HepG2 (cell line): ENCODE measurements around the gene IL24. TPM values are rescaled to one million over a fixed set of nuclear protein-coding genes. Genes with fewer than 3 reads are reported as not detected.

ENCODE experiments used
- ATAC-seq: fragments of 200-7000 bp; cut with Tn5 transposase; 3 replicates; pipeline ENCODE4 v1.9.1; 2020; ENCODE audit warnings: mild to moderate bottlenecking, moderate library complexity
- BruUV-seq: library from RNA; stranded (reverse); fragments of 400-500 nt; replicated peaks from 2 replicates; lab custom pipeline; 2021; lab: Mats Ljungman, UMichigan
- CTCF ChIA-PET: fragments of 300-600 bp; formaldehyde crosslinking; extraction: SDS; loops from one replicate; lab custom pipeline; 2021; ENCODE audit warnings: low total read pairs, inconsistent platforms, low intra/inter-chr PET ratio; lab: Yijun Ruan, JAX
- POLR2A ChIA-PET: fragments of 350-600 bp; sonication (Branson Sonifier 250); formaldehyde crosslinking; loops from one replicate; lab custom pipeline; 2020; ENCODE audit warnings: antibody characterized with exemption, inconsistent platforms; lab: Yijun Ruan, JAX
- DNase-seq: peaks from one replicate; pipeline ENCODE4 v3.0.0-alpha.2; 2015; ENCODE audit warnings: low spot score
- FAIRE-seq: peaks from 3 replicates; lab custom pipeline; 2011; peaks lifted over from hg19 to GRCh38; lab: Jason Lieb, UNC
- H2AFZ ChIP-seq: one replicate; pipeline ENCODE4 v1.6.1; 2011; ENCODE audit warnings: low read length, inconsistent platforms
- H3K27ac ChIP-seq: fragments of 300-600 bp; 3 replicates; pipeline ENCODE4 v1.8.0; 2011; ENCODE audit warnings: mixed run types, mild to moderate bottlenecking, mixed read lengths, low read length, inconsistent platforms; ENCODE audit not compliant: insufficient read depth; ENCODE audit errors: extremely low read length
- H3K27me3 ChIP-seq, 2 experiments: fragments of 200-600 bp in 1 of 2; 2 replicates in 1 of 2; 3 replicates in 1 of 2; pipeline versions ENCODE4 v1.6.0 to v1.8.0; 2011; ENCODE audit warnings: low read length in 2 of 2, mild to moderate bottlenecking in 2 of 2, moderate library complexity in 2 of 2, inconsistent platforms in 1 of 2; ENCODE audit not compliant: insufficient read depth in 2 of 2, control insufficient read depth in 1 of 2
- H3K36me3 ChIP-seq, 2 experiments: fragments of 200-600 bp in 1 of 2; replicated peaks in 1 of 2; 2 replicates in 1 of 2; 3 replicates in 1 of 2; pipeline versions ENCODE4 v1.5.1 to v1.8.0; 2011; ENCODE audit warnings: low read length in 2 of 2, inconsistent platforms in 1 of 2; ENCODE audit not compliant: insufficient read depth in 2 of 2, control insufficient read depth in 1 of 2
- H3K4me1 ChIP-seq: 2 replicates; pipeline ENCODE4 v1.5.1; 2012; ENCODE audit warnings: low read length, inconsistent platforms; ENCODE audit not compliant: insufficient read depth
- H3K4me2 ChIP-seq: 2 replicates; pipeline ENCODE4 v1.6.0; 2011; ENCODE audit warnings: low read depth, low read length, inconsistent platforms
- H3K4me3 ChIP-seq, 3 experiments: fragments of 200-600 bp in 1 of 3; sonication (generic), shearing (Covaris generic) in 1 of 3; replicated peaks in 1 of 3; 2 replicates each; pipeline ENCODE4 v1.5.1; 2011 to 2016; ENCODE audit warnings: low read length in 3 of 3, inconsistent platforms in 2 of 3, low read depth in 2 of 3, mild to moderate bottlenecking in 2 of 3, control low read depth in 1 of 3, mixed read lengths in 1 of 3; ENCODE audit not compliant: insufficient read depth in 1 of 3
- H3K79me2 ChIP-seq: one replicate; pipeline ENCODE4 v1.6.1; 2011; ENCODE audit warnings: low read length, inconsistent platforms; ENCODE audit not compliant: insufficient read depth
- H3K9ac ChIP-seq: 2 replicates; pipeline ENCODE4 v1.6.0; 2011; ENCODE audit warnings: mild to moderate bottlenecking, low read depth, low read length, inconsistent platforms; ENCODE audit not compliant: insufficient read depth
- H3K9me3 ChIP-seq: 2 replicates; pipeline ENCODE4 v1.5.1; 2012; ENCODE audit warnings: mild to moderate bottlenecking, low read length
- H4K20me1 ChIP-seq: 2 replicates; pipeline ENCODE4 v1.6.0; 2011; ENCODE audit warnings: inconsistent platforms, mild to moderate bottlenecking, low read length, moderate library complexity; ENCODE audit not compliant: insufficient read depth
- AKNA ChIP-seq: sonication (generic); formaldehyde crosslinking; IDR thresholded peaks from 2 replicates; pipeline ENCODE4 v1.4.0; 2020; ENCODE audit warnings: missing genetic modification reagents, borderline replicate concordance
- ARNT2 ChIP-seq: sonication (generic); formaldehyde crosslinking; IDR thresholded peaks from 2 replicates; pipeline ENCODE4 v1.8.0; 2022; ENCODE audit warnings: mild to moderate bottlenecking, low read depth, missing genetic modification reagents, moderate library complexity
- FOXM1 ChIP-seq: sonication (generic); formaldehyde crosslinking; IDR thresholded peaks from 2 replicates; pipeline ENCODE4 v1.5.0; 2020; ENCODE audit warnings: missing genetic modification reagents
- IKZF1 ChIP-seq: fragments of 450-650 bp; IDR thresholded peaks from 2 replicates; pipeline ENCODE4 v1.7.1; 2016
- KAT7 ChIP-seq: IDR thresholded peaks from 2 replicates; pipeline ENCODE4 v1.6.1; 2018; ENCODE audit warnings: borderline replicate concordance, missing compliant biosample characterization
- KLF9 ChIP-seq: IDR thresholded peaks from 2 replicates; pipeline ENCODE4 v1.6.1; 2016; ENCODE audit warnings: low read depth
- LCORL ChIP-seq, 2 experiments: fragments of 450-650 bp in 1 of 2; sonication (generic) in 1 of 2; formaldehyde crosslinking in 1 of 2; IDR thresholded peaks; 2 replicates each; pipeline versions ENCODE4 v1.5.0 to v1.6.1; 2017 to 2020; ENCODE audit warnings: antibody characterized with exemption in 1 of 2, missing genetic modification reagents in 1 of 2
- NRL ChIP-seq: sonication (generic); formaldehyde crosslinking; IDR thresholded peaks from 2 replicates; pipeline ENCODE4 v1.5.0; 2020; ENCODE audit warnings: missing genetic modification reagents, mild to moderate bottlenecking, moderate library complexity, borderline replicate concordance
- RNF2 ChIP-seq: fragments of 450-650 bp; conservative IDR thresholded peaks from 2 replicates; pipeline ENCODE4 v1.6.1; 2016; ENCODE audit warnings: low read depth
- RXRB ChIP-seq: IDR thresholded peaks from 2 replicates; pipeline ENCODE4 v1.6.1; 2016; ENCODE audit warnings: borderline replicate concordance, missing genetic modification reagents, missing compliant biosample characterization
- TCF12 ChIP-seq, 2 experiments: fragments of 450-650 bp in 1 of 2; sonication (generic) in 1 of 2; formaldehyde crosslinking in 1 of 2; IDR thresholded peaks; 2 replicates each; pipeline versions ENCODE4 v1.6.1 to v1.8.0; 2017 to 2022; ENCODE audit warnings: antibody characterized with exemption in 1 of 2, mild to moderate bottlenecking in 1 of 2, missing genetic modification reagents in 1 of 2, moderate library complexity in 1 of 2
- ZC3H4 ChIP-seq: sonication (generic); formaldehyde crosslinking; IDR thresholded peaks from 2 replicates; pipeline ENCODE4 v1.4.0; 2020; ENCODE audit warnings: missing genetic modification reagents, borderline replicate concordance
- ZNF24 ChIP-seq: fragments of 450-650 bp; IDR thresholded peaks from 2 replicates; pipeline ENCODE4 v1.6.1; 2017; ENCODE audit warnings: antibody characterized with exemption, mild to moderate bottlenecking
- ZNF564 ChIP-seq: sonication (generic); formaldehyde crosslinking; IDR thresholded peaks from 2 replicates; pipeline ENCODE4 v1.8.1; 2023; ENCODE audit warnings: mild to moderate bottlenecking, missing genetic modification reagents
- ZNF644 ChIP-seq: IDR thresholded peaks from 2 replicates; pipeline ENCODE4 v1.6.1; 2016; ENCODE audit warnings: low read depth
- WGBS: methylation state at CpG from one replicate; pipeline ENCODE4 v1.1.6; 2017; ENCODE audit warnings: low lambda C conversion rate; 5-methylcytosine and 5-hydroxymethylcytosine counted together
- in situ Hi-C: cut with HindIII; loops from 2 replicates; pipeline ENCODE4 v1.10.0; 2017; ENCODE audit warnings: low pct_unique_long_range_greater_than_20kb; ENCODE audit not compliant: extremely low pct_ligation_motif_present
- intact Hi-C: fragments of 100-400 bp; cut with micrococcal nuclease; formaldehyde crosslinking; loops from one replicate; pipeline ENCODE4 v1.10.0; 2022; ENCODE audit not compliant: unreplicated experiment
- polyA plus RNA-seq, 8 experiments: library from polyadenylated mRNA; depleted of rRNA in 3 of 8; stranded (reverse) in 7 of 8; unstranded in 1 of 8; fragments of >200 nt; fragmentation: Illumina TruSeq in 4 of 8; extraction: Trizol in 4 of 8; gene quantifications; 2 replicates each; pipeline versions ENCODE4 v1.2.1 to v1.2.3, GENCODE V29; 2011 to 2016; ENCODE audit warnings: low read depth in 4 of 8, missing spikeins in 1 of 8, mixed read lengths in 1 of 8; ENCODE audit not compliant: insufficient read depth in 1 of 8
- total RNA-seq, 5 experiments: library from RNA; depleted of rRNA; stranded (reverse); fragments of >200 nt; fragmentation: Illumina TruSeq; extraction: Trizol; gene quantifications; 2 replicates each; pipeline ENCODE4 v1.2.3, GENCODE V29; 2016; ENCODE audit warnings: low read depth in 1 of 5

The IL24 gene
- total and polyA plus RNA-seq, 2 of the 13 experiments (the other 11 are each of a cell fraction or from before 2014, with no cell fraction given), result not detected

DNA sequence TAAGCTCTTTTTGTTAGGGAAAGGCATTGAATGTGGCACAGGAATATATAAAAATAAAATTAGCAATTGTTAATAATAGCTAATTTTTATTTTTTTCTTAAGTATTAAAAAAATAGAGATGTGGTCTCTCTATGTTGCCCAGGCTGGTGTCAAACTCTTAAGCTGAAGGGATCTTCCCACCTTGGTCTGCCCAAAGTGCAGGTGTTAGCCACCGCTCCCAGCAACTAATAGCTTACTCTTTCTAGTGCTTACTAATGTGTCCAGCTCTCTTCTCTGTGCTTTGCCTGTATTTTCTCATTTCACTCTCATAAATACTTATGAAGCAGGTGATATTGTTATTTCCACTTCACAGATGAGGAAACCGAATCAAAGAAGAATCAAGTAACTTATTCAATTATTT lies 13.4 kb upstream of the IL24 start:
- H3K9me3 ChIP-seq, result peaks cover 7% of the 10 kb centered on the region; the same call in 1 of the 2 replicates
- ATAC-seq (no peak), DNase-seq (no peak), FAIRE-seq (no peak)
- no peak overlapping the region for H3K4me2 ChIP-seq
- H2AFZ ChIP-seq, result no peak overlapping the region
- H3K9ac ChIP-seq, result no peak overlapping the region
- no peaks in the 10 kb centered on the region for H3K79me2 ChIP-seq
- BruUV-seq, result no TSS peak
- ChIA-PET POLR2A (no interaction called here), CTCF (no interaction called here)
- no peak overlapping the region for H3K27ac ChIP-seq
- no peak overlapping the region for H3K4me3 ChIP-seq
- in situ Hi-C loops, result no loop called here
- H3K27me3 ChIP-seq, result peaks cover 0 to 4% of the 10 kb centered on the region in 2 experiments; a peak in 3 of 5 replicates
- no peaks in the 10 kb centered on the region for H3K36me3 ChIP-seq
- 3% methylated on average over 2 of the region's 2 CpGs for WGBS
- no peaks in the 10 kb centered on the region for H3K4me1 ChIP-seq
- intact Hi-C loops, result no loop called here
- no peaks in the 10 kb centered on the region for H4K20me1 ChIP-seq
- no peak for TF ChIP-seq NRL
- no peak for TF ChIP-seq ZNF644 (CRISPR knock-in tag)
- no peak for TF ChIP-seq ZNF24
- no peak for TF ChIP-seq ZC3H4
- TF ChIP-seq KAT7 (CRISPR knock-in tag), result no peak
- no peak for TF ChIP-seq RXRB (CRISPR knock-in tag)
- TF ChIP-seq KLF9 (CRISPR knock-in tag), result no peak
- no peak for TF ChIP-seq ZNF564 (CRISPR knock-in tag)
- no peak for TF ChIP-seq FOXM1 (CRISPR knock-in tag)
- TF ChIP-seq IKZF1, result no peak

GRCh38 chr1:206885341-206886060 lies 11.7 kb upstream of the IL24 start:
- ChIA-PET CTCF (no interaction called here), POLR2A (no interaction called here)
- in situ Hi-C loops, result no loop called here
- Histone ChIP-seq H3K27me3 (peaks cover 0 to 19% of the 10 kb centered on the region in 2 experiments; a peak in 3 of 5 replicates), H3K79me2 (no peaks in the 10 kb centered on the region), H3K27ac (no peak overlapping the region), H3K4me1 (no peaks in the 10 kb centered on the region), H3K4me3 (no peak overlapping the region), H2AFZ (no peak overlapping the region), H3K36me3 (no peaks in the 10 kb centered on the region), H3K9ac (no peak overlapping the region), H3K4me2 (no peak overlapping the region), H4K20me1 (no peaks in the 10 kb centered on the region), H3K9me3 (no peaks in the 10 kb centered on the region)
- FAIRE-seq, result no peak
- ATAC-seq, result no peak
- no peak for DNase-seq
- WGBS, result 31% methylated on average over 3 of the region's 3 CpGs
- BruUV-seq, result no TSS peak
- intact Hi-C loops, result no loop called here
- TF ChIP-seq AKNA (CRISPR knock-in tag) (no peak), LCORL (IDR thresholded peaks at IDR 0.05) (no peak), LCORL (CRISPR knock-in tag; IDR thresholded peaks at IDR 0.05) (no peak), TCF12 (IDR thresholded peaks at IDR 0.05) (no peak), TCF12 (CRISPR knock-in tag; IDR thresholded peaks at IDR 0.05) (no peak), ARNT2 (no peak), RNF2 (no peak)
